Sigmoid colon (tissue), 4 donors: ENCODE results near the gene AASDHPPT.

Source experiments
- EP300 ChIP-seq, 4 donors: sonication (generic); formaldehyde crosslinking; IDR thresholded peaks; one replicate each; pipeline ENCODE4 v1.6.1; 2017; ENCODE audit warnings: antibody characterized with exemption in 4 of 4
- TF ChIP-seq, protein P1 (sequence below), 4 experiments: fragments of 450-650 bp in 3 of 4; fragments of 200-600 bp in 1 of 4; IDR thresholded peaks; one replicate each; pipeline ENCODE4 v1.5.1; 2016 to 2019; ENCODE audit warnings: antibody characterized with exemption in 4 of 4, mild to moderate bottlenecking in 3 of 4, moderate library complexity in 2 of 4

- TF ChIP-seq, protein P1, sequence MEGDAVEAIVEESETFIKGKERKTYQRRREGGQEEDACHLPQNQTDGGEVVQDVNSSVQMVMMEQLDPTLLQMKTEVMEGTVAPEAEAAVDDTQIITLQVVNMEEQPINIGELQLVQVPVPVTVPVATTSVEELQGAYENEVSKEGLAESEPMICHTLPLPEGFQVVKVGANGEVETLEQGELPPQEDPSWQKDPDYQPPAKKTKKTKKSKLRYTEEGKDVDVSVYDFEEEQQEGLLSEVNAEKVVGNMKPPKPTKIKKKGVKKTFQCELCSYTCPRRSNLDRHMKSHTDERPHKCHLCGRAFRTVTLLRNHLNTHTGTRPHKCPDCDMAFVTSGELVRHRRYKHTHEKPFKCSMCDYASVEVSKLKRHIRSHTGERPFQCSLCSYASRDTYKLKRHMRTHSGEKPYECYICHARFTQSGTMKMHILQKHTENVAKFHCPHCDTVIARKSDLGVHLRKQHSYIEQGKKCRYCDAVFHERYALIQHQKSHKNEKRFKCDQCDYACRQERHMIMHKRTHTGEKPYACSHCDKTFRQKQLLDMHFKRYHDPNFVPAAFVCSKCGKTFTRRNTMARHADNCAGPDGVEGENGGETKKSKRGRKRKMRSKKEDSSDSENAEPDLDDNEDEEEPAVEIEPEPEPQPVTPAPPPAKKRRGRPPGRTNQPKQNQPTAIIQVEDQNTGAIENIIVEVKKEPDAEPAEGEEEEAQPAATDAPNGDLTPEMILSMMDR (IDR thresholded peaks at IDR 0.05), result no peak
- TF ChIP-seq EP300 (IDR thresholded peaks at IDR 0.05), result no peak
Measured at GRCh38 chr11:106137061-106137460, 59.6 kb downstream of the AASDHPPT start.
